Measurements from ENCODE around the gene ZBTB7A. TPM values are rescaled to one million over a fixed set of nuclear protein-coding genes. Genes with fewer than 3 reads are reported as not detected.

ZBTB7A gene
- total and polyA plus RNA-seq, 10 of the 15 experiments (the other 5 are each of a cell fraction or from before 2014, with no cell fraction given) = 0.26 to 42.4 (median 4.5) TPM

GRCh38 chr19:4061178-4061682 lies 5.5 kb downstream of the ZBTB7A start:
- ChIA-PET RAD21 (ENCODE audit: unreplicated experiment) (interaction anchor here (0.6 to 1.6 kb wide), 3 partner anchors 48 to 1084 kb away, joined by 3 to 5 read pairs (median 3); partner anchors contain the start of gene TLE6), POLR2A (interaction anchor here (2.4 to 2.5 kb wide), 2 partner anchors 54 to 76 kb away, joined by 8 to 11 read pairs; partner anchors contain the start of genes EEF2 and PIAS4), SMC1A (ENCODE audit: uncharacterized antibody, unreplicated experiment) (interaction anchor here (1.9 kb wide), 2 partner anchors 48 to 54 kb away, joined by 5 to 6 read pairs; no protein-coding TSS in a partner anchor), CTCF (no interaction called here)
- peak overlapping the region; percentile 75 for H3K9ac ChIP-seq (ENCODE audit: control insufficient read depth, insufficient read depth, low read length)
- no peaks in the 10 kb centered on the region for H3K27me3 ChIP-seq (replicated peaks in 1 of 2; ENCODE audit: control insufficient read depth in 2 of 2, insufficient read depth in 2 of 2, low read length in 1 of 2)
- WGBS (ENCODE audit: insufficient coverage, insufficient replicate concordance, low lambda C conversion rate, missing lambda C conversion rate) = under 1% methylated on average over 13 of the region's 23 CpGs
- no peak for FAIRE-seq
- in situ Hi-C loops (cut with MboI) = loop anchor here (5.0 kb wide), 1 partner anchor 69 kb away; no protein-coding TSS in a partner anchor
- DNase-seq (ENCODE audit: low read depth, low spot score) = no peak
- H3K4me1 ChIP-seq (ENCODE audit: control insufficient read depth, insufficient read depth, low read length) = peaks cover 29% of the 10 kb centered on the region
- peak overlapping the region; percentile 87 for H3K27ac ChIP-seq (ENCODE audit: control insufficient read depth, insufficient read depth)
- peaks cover 82% of the 10 kb centered on the region for H3K79me2 ChIP-seq (ENCODE audit: control insufficient read depth, insufficient read depth, low read length)
- H2AFZ ChIP-seq (ENCODE audit: control insufficient read depth, low read depth, low read length) = no peak overlapping the region
- BruUV-seq (replicated peaks) = no TSS peak
- peaks cover 5 to 9% of the 10 kb centered on the region in 2 experiments; a peak in 3 of 4 replicates for H3K36me3 ChIP-seq (ENCODE audit: control insufficient read depth in 2 of 2, insufficient read depth in 2 of 2, low read length in 1 of 2)
- TF ChIP-seq E2F8 (IDR thresholded peaks at IDR 0.05; ENCODE audit: low read depth, partially characterized antibody) = no peak
- no peak for TF ChIP-seq MEF2A (IDR thresholded peaks at IDR 0.05; ENCODE audit: insufficient read depth, low read depth, low read length)
- TF ChIP-seq POLR2AphosphoS2 (IDR thresholded peaks at IDR 0.05; ENCODE audit: low read depth, low read length) = 0 out of 2 replicates have a peak, but pooled peaks have one; percentile 41
- TF ChIP-seq BACH1 (IDR thresholded peaks at IDR 0.05; ENCODE audit: borderline replicate concordance) = peak; percentile 54; the same call in 1 of the 2 replicates
- no peak for TF ChIP-seq ESRRA (IDR thresholded peaks at IDR 0.05; ENCODE audit: low read length)
- TF ChIP-seq DPF2 (IDR thresholded peaks at IDR 0.05) = 0 out of 2 replicates have a peak, but pooled peaks have one; percentile 8
- no peak for TF ChIP-seq HDAC6 (IDR thresholded peaks at IDR 0.05; ENCODE audit: unreplicated experiment)
- TF ChIP-seq RELB (IDR thresholded peaks at IDR 0.05; ENCODE audit: low read depth) = no peak
- TF ChIP-seq RUNX3 (IDR thresholded peaks at IDR 0.05; ENCODE audit: low read length) = no peak
- no peak for TF ChIP-seq SREBF1 (IDR thresholded peaks at IDR 0.05; ENCODE audit: low read length)
- no peak for TF ChIP-seq ATF7 (IDR thresholded peaks at IDR 0.05; ENCODE audit: low read depth)
- TF ChIP-seq BHLHE40 (IDR thresholded peaks at IDR 0.05; ENCODE audit: borderline replicate concordance in 1 of 2, low read depth in 2 of 2, low read length in 1 of 2) = peak in 1 of 2 experiments; percentile 33; a peak in 1 of 4 replicates
- no peak for TF ChIP-seq PAX8 (IDR thresholded peaks at IDR 0.05)
- peak; percentile 56; the same call in 1 of the 2 replicates for TF ChIP-seq YY1 (IDR thresholded peaks at IDR 0.05; ENCODE audit: low read depth, low read length)
- TF ChIP-seq POLR2AphosphoS5 (IDR thresholded peaks at IDR 0.05; ENCODE audit: low read length) = 0 out of 2 replicates have a peak, but pooled peaks have one; percentile 60
- peak overlapping the region; percentile 58 for H3K4me3 ChIP-seq
- H3K9me3 ChIP-seq (replicated peaks; ENCODE audit: control insufficient read depth, insufficient read depth, low read length) = no peaks in the 10 kb centered on the region
- peak overlapping the region; percentile 98 for H3K4me2 ChIP-seq (ENCODE audit: control insufficient read depth, insufficient read depth)
- ATAC-seq = peak; percentile 57
- peaks cover 14% of the 10 kb centered on the region for H4K20me1 ChIP-seq (ENCODE audit: control insufficient read depth, insufficient read depth)
- intact Hi-C loops (cut with micrococcal nuclease; ENCODE audit: unreplicated experiment) = loop anchor here (10.0 kb wide), 1 partner anchor 124 kb away; the partner anchor contains the start of genes ANKRD24 and SIRT6

Data from GM12878 (cell line).